ENCODE measurements around the gene CAMTA1. TPM values are rescaled to one million over a fixed set of nuclear protein-coding genes. Genes with fewer than 3 reads are reported as not detected.

CAMTA1 gene
- total RNA-seq, 1 donor from 2014 or later: 268 TPM

GRCh38 chr1:7421471-7422075, 636.3 kb downstream of the CAMTA1 start:
- DNase-seq (ENCODE audit: low spot score): no peak
- no peaks in the 10 kb centered on the region for H3K4me1 ChIP-seq
- TF ChIP-seq, protein P1, sequence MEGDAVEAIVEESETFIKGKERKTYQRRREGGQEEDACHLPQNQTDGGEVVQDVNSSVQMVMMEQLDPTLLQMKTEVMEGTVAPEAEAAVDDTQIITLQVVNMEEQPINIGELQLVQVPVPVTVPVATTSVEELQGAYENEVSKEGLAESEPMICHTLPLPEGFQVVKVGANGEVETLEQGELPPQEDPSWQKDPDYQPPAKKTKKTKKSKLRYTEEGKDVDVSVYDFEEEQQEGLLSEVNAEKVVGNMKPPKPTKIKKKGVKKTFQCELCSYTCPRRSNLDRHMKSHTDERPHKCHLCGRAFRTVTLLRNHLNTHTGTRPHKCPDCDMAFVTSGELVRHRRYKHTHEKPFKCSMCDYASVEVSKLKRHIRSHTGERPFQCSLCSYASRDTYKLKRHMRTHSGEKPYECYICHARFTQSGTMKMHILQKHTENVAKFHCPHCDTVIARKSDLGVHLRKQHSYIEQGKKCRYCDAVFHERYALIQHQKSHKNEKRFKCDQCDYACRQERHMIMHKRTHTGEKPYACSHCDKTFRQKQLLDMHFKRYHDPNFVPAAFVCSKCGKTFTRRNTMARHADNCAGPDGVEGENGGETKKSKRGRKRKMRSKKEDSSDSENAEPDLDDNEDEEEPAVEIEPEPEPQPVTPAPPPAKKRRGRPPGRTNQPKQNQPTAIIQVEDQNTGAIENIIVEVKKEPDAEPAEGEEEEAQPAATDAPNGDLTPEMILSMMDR (IDR thresholded peaks at IDR 0.05): no peak
- TF ChIP-seq EZH2 (IDR thresholded peaks at IDR 0.05) (no peak), EZH2phosphoT487 (IDR thresholded peaks at IDR 0.05) (no peak)
- H3K9me3 ChIP-seq (ENCODE audit: low read depth): no peaks in the 10 kb centered on the region
- H3K27me3 ChIP-seq: no peaks in the 10 kb centered on the region
- Mint-ChIP-seq H3K4me3 (no peak overlapping the region), H3K36me3 (no peaks in the 10 kb centered on the region), H3K27ac (peak overlapping the region; percentile 68), H3K9me3 (peaks cover 17% of the 10 kb centered on the region), H3K27me3 (ENCODE audit: insufficient read depth, low read depth) (peaks cover 6% of the 10 kb centered on the region), H3K4me1 (peaks cover 4% of the 10 kb centered on the region)
- H2AFZ ChIP-seq (replicated peaks): no peak overlapping the region
- H3K36me3 ChIP-seq: no peaks in the 10 kb centered on the region
- no peak overlapping the region for H3K4me2 ChIP-seq
- H3K79me2 ChIP-seq (ENCODE audit: low read depth): no peaks in the 10 kb centered on the region
- H3K9ac ChIP-seq: no peak overlapping the region
- no peaks in the 10 kb centered on the region for H3F3A ChIP-seq (ENCODE audit: low read depth)
- H4K20me1 ChIP-seq (ENCODE audit: low read depth): no peaks in the 10 kb centered on the region
- H3K4me3 ChIP-seq: no peak overlapping the region
- H3K27ac ChIP-seq: no peak overlapping the region

GRCh38 chr1:7422081-7422480, 636.8 kb downstream of the CAMTA1 start:
- Mint-ChIP-seq H3K27me3 (ENCODE audit: insufficient read depth, low read depth) (peaks cover 5% of the 10 kb centered on the region), H3K27ac (peak overlapping the region; percentile 68), H3K9me3 (peaks cover 17% of the 10 kb centered on the region), H3K36me3 (no peaks in the 10 kb centered on the region), H3K4me3 (no peak overlapping the region), H3K4me1 (peaks cover 4% of the 10 kb centered on the region)
- H3K4me2 ChIP-seq: no peak overlapping the region
- no peaks in the 10 kb centered on the region for H4K20me1 ChIP-seq (ENCODE audit: low read depth)
- no peaks in the 10 kb centered on the region for H3K9me3 ChIP-seq (ENCODE audit: low read depth)
- H2AFZ ChIP-seq (replicated peaks): no peak overlapping the region
- no peak overlapping the region for H3K27ac ChIP-seq
- H3K36me3 ChIP-seq: no peaks in the 10 kb centered on the region
- no peak overlapping the region for H3K9ac ChIP-seq
- H3K4me1 ChIP-seq: no peaks in the 10 kb centered on the region
- H3K79me2 ChIP-seq (ENCODE audit: low read depth): no peaks in the 10 kb centered on the region
- no peaks in the 10 kb centered on the region for H3K27me3 ChIP-seq
- H3F3A ChIP-seq (ENCODE audit: low read depth): no peaks in the 10 kb centered on the region
- no peak for TF ChIP-seq EZH2 (IDR thresholded peaks at IDR 0.05)
- TF ChIP-seq, protein P1 (IDR thresholded peaks at IDR 0.05): no peak
- TF ChIP-seq EZH2phosphoT487 (IDR thresholded peaks at IDR 0.05): no peak
- DNase-seq (ENCODE audit: low spot score): no peak
- no peak overlapping the region for H3K4me3 ChIP-seq

- H3K27ac Mint-ChIP-seq: no peak overlapping the region
- no peak for TF ChIP-seq EZH2phosphoT487 (IDR thresholded peaks at IDR 0.05)
- TF ChIP-seq, protein P1 (IDR thresholded peaks at IDR 0.05): no peak
- Histone ChIP-seq H3K27ac (no peak overlapping the region), H3K4me3 (no peak overlapping the region), H3K4me2 (no peak overlapping the region), H4K20me1 (ENCODE audit: low read depth) (no peaks in the 10 kb centered on the region), H3K9me3 (ENCODE audit: low read depth) (no peaks in the 10 kb centered on the region), H3K27me3 (no peaks in the 10 kb centered on the region), H3K36me3 (no peaks in the 10 kb centered on the region), H2AFZ (replicated peaks) (no peak overlapping the region), H3K4me1 (no peaks in the 10 kb centered on the region), H3F3A (ENCODE audit: low read depth) (no peaks in the 10 kb centered on the region), H3K79me2 (ENCODE audit: low read depth) (no peaks in the 10 kb centered on the region), H3K9ac (no peak overlapping the region)
- peaks cover 16% of the 10 kb centered on the region for H3K9me3 Mint-ChIP-seq
- H3K27me3 Mint-ChIP-seq (ENCODE audit: insufficient read depth, low read depth): peaks cover 5% of the 10 kb centered on the region
- H3K4me1 Mint-ChIP-seq: peaks cover 4% of the 10 kb centered on the region
- no peak overlapping the region for H3K4me3 Mint-ChIP-seq
- no peak for DNase-seq (ENCODE audit: low spot score)
- H3K36me3 Mint-ChIP-seq: no peaks in the 10 kb centered on the region
Measured at GRCh38 chr1:7422561-7422960, 637.3 kb downstream of the CAMTA1 start.

Measured in neural progenitor cell (in vitro differentiated cells).